ENCODE measurements around the gene HSDL1. TPM values are rescaled to one million over a fixed set of nuclear protein-coding genes. Genes with fewer than 3 reads are reported as not detected.

HSDL1 gene
- total and polyA plus RNA-seq, 8 donors, result 26.0 to 45.9 (median 41.3) TPM

- Histone ChIP-seq H3K9me3 (no peaks in the 10 kb centered on the region), H3K27ac (no peak overlapping the region), H3K4me1 (no peaks in the 10 kb centered on the region), H3K36me3 (no peaks in the 10 kb centered on the region), H3K27me3 (peaks cover 0 to 25% of the 10 kb centered on the region in 2 donors), H3K4me3 (no peak overlapping the region)
- TF ChIP-seq CTCF (IDR thresholded peaks at IDR 0.05), result no peak
- DNase-seq, result no peak
- no peak for ATAC-seq
- intact Hi-C loops (cut with DNase I), result no loop called here
These were observed 22.1 kb upstream of the HSDL1 start for GRCh38 chr16:84166796-84167695.

- H3K4me1 ChIP-seq, result no peaks in the 10 kb centered on the region
- no peak overlapping the region for H3K4me3 ChIP-seq
- H3K36me3 ChIP-seq, result no peaks in the 10 kb centered on the region
- intact Hi-C loops (cut with DNase I), result no loop called here
- DNase-seq (no peak), ATAC-seq (no peak)
- no peak for TF ChIP-seq CTCF (IDR thresholded peaks at IDR 0.05)
- H3K9me3 ChIP-seq, result no peaks in the 10 kb centered on the region
- no peak overlapping the region for H3K27ac ChIP-seq
- peaks cover 0 to 38% of the 10 kb centered on the region in 2 donors for H3K27me3 ChIP-seq
These were observed 20.8 kb upstream of the HSDL1 start for GRCh38 chr16:84165746-84166145.

- Histone ChIP-seq H3K4me1 (no peaks in the 10 kb centered on the region), H3K27me3 (peaks cover 0 to 52% of the 10 kb centered on the region in 2 donors), H3K9me3 (no peaks in the 10 kb centered on the region), H3K27ac (no peak overlapping the region), H3K4me3 (no peak overlapping the region), H3K36me3 (no peaks in the 10 kb centered on the region)
- intact Hi-C loops (cut with DNase I), result no loop called here
- ATAC-seq (no peak), DNase-seq (no peak)
- TF ChIP-seq CTCF (IDR thresholded peaks at IDR 0.05), result no peak
These were observed 16.8 kb upstream of the HSDL1 start for GRCh38 chr16:84161801-84162200.

GRCh38 chr16:84161037-84161436, 16.1 kb upstream of the HSDL1 start:
- intact Hi-C loops (cut with DNase I), result no loop called here
- no peak overlapping the region for H3K27ac ChIP-seq
- H3K27me3 ChIP-seq, result peaks cover 0 to 46% of the 10 kb centered on the region in 2 donors
- no peaks in the 10 kb centered on the region for H3K4me1 ChIP-seq
- no peak for TF ChIP-seq CTCF (IDR thresholded peaks at IDR 0.05)
- DNase-seq, result no peak
- H3K36me3 ChIP-seq, result no peaks in the 10 kb centered on the region
- no peak for ATAC-seq
- H3K4me3 ChIP-seq, result no peak overlapping the region
- no peaks in the 10 kb centered on the region for H3K9me3 ChIP-seq

- Histone ChIP-seq H3K27ac (no peak overlapping the region), H3K27me3 (peaks cover 0 to 46% of the 10 kb centered on the region in 2 donors), H3K36me3 (no peaks in the 10 kb centered on the region), H3K9me3 (no peaks in the 10 kb centered on the region), H3K4me1 (no peaks in the 10 kb centered on the region), H3K4me3 (no peak overlapping the region)
- TF ChIP-seq CTCF (IDR thresholded peaks at IDR 0.05), result no peak
- DNase-seq (no peak), ATAC-seq (no peak)
- intact Hi-C loops (cut with DNase I), result no loop called here
These were observed 14.8 kb upstream of the HSDL1 start for GRCh38 chr16:84159800-84160199.

Data from left lung (tissue), 10 donors.